HG02763 (cell line): Measurements from ENCODE around the gene POLRMT.
A peak's percentile ranks its signal among the peaks of the same experiment; 100 is the strongest.
"Not testable (repeated sequence)": the region's sequence is repeated elsewhere in the genome, so short reads cannot be mapped to it uniquely, and the experiment has no call there.

Source experiments
- ATAC-seq: cut with Tn5 transposase; IDR thresholded peaks from one replicate; pipeline ENCODE4 v1.9.1; 2021; ENCODE audit warnings: mild to moderate bottlenecking, moderate library complexity; ENCODE audit not compliant: unreplicated experiment

The POLRMT gene

GRCh38 chr19:633068-633785 is at the start of gene POLRMT:
POLRMT (minus strand) TSS chr19:633537; CDS start chr19:633512, 25 bp downstream.
- ATAC-seq = peak; percentile 85

- no peak for ATAC-seq
These were observed 49.5 kb upstream of the POLRMT start for GRCh38 chr19:682678-683320.

GRCh38 chr19:681029-682019 is 48.0 kb upstream of the POLRMT start:
- no peak for ATAC-seq

GRCh38 chr19:680287-681028 is 47.1 kb upstream of the POLRMT start:
- peak; percentile 68 for ATAC-seq

- ATAC-seq = peak; percentile 6
These were observed 46.3 kb upstream of the POLRMT start for GRCh38 chr19:679418-680286.

GRCh38 chr19:678791-679388 is 45.6 kb upstream of the POLRMT start:
- ATAC-seq = no peak

GRCh38 chr19:677601-678436 is 44.5 kb upstream of the POLRMT start:
- ATAC-seq = no peak

GRCh38 chr19:677201-677600 is 43.9 kb upstream of the POLRMT start:
- no peak for ATAC-seq

- ATAC-seq = no peak
These were observed 43.2 kb upstream of the POLRMT start, which contains the start of gene FSTL3 for GRCh38 chr19:676339-677105. FSTL3 (plus strand) TSS chr19:676392; CDS start chr19:676424, 32 bp downstream.

- ATAC-seq = no peak
These were observed 42.6 kb upstream of the POLRMT start for GRCh38 chr19:676007-676338.

GRCh38 chr19:674282-675151 is 41.2 kb upstream of the POLRMT start:
- no peak for ATAC-seq

- no peak for ATAC-seq
These were observed 37.3 kb upstream of the POLRMT start for GRCh38 chr19:670609-671075.

- not testable (repeated sequence) for ATAC-seq
These were observed 35.5 kb upstream of the POLRMT start for GRCh38 chr19:668675-669434.

- ATAC-seq = not testable (repeated sequence)
These were observed 33.7 kb upstream of the POLRMT start for GRCh38 chr19:666985-667573.

- no peak for ATAC-seq
These were observed 31.6 kb upstream of the POLRMT start for GRCh38 chr19:664913-665443.
